ENCODE measurements around the gene CALD1. TPM values are rescaled to one million over a fixed set of nuclear protein-coding genes. Genes with fewer than 3 reads are reported as not detected.

Gene CALD1
- total RNA-seq, 2 experiments from 2014 or later: 0.33 TPM; not detected in 1

- Mint-ChIP-seq H3K36me3 (ENCODE audit: low read depth) (no peaks in the 10 kb centered on the region), H3K4me1 (ENCODE audit: low read depth) (peaks cover 6% of the 10 kb centered on the region), H3K27ac (no peak overlapping the region), H3K4me3 (no peak overlapping the region), H3K27me3 (no peaks in the 10 kb centered on the region), H3K9me3 (no peaks in the 10 kb centered on the region)
- Histone ChIP-seq H3K36me3 (ENCODE audit: insufficient read depth, low read length) (no peaks in the 10 kb centered on the region), H3K27ac (ENCODE audit: low read depth in 1 of 2, low read length in 2 of 2) (no peak overlapping the region), H3K4me3 (ENCODE audit: low read length) (no peak overlapping the region), H3K27me3 (ENCODE audit: control insufficient read depth in 1 of 2, insufficient read depth in 2 of 2, low read length in 2 of 2) (no peaks in the 10 kb centered on the region), H3K4me1 (ENCODE audit: insufficient read depth, low read length) (no peaks in the 10 kb centered on the region), H3K9me3 (ENCODE audit: control insufficient read depth in 1 of 2, insufficient read depth in 1 of 2, low read length in 2 of 2) (no peaks in the 10 kb centered on the region)
- peak; percentile 54 for TF ChIP-seq CTCF (IDR thresholded peaks at IDR 0.05)
- ATAC-seq (ENCODE audit: poor library complexity) (no peak), DNase-seq (peak; percentile 9 to 65 (median 25))
- ChIA-PET CTCF (interaction anchor here (1.0 to 2.0 kb wide), 2 partner anchors 11 to 123 kb away, joined by 3 to 9 read pairs; no protein-coding TSS in a partner anchor), POLR2A (interaction anchor here (0.6 to 0.9 kb wide), 2 partner anchors 109 to 416 kb away, joined by 3 to 4 read pairs; partner anchors contain the start of genes BPGM and CYREN)
- intact Hi-C loops (cut with DNase I, micrococcal nuclease): loop anchor here in 1 of 2 experiments (1.0 kb wide), 1 partner anchor 122 kb away; no protein-coding TSS in a partner anchor
These were observed 23.9 kb upstream of the CALD1 start for GRCh38 chr7:134755422-134756022.

- Mint-ChIP-seq H3K9me3 (no peaks in the 10 kb centered on the region), H3K27ac (no peak overlapping the region), H3K4me3 (no peak overlapping the region), H3K4me1 (ENCODE audit: low read depth) (peaks cover 6% of the 10 kb centered on the region), H3K36me3 (ENCODE audit: low read depth) (no peaks in the 10 kb centered on the region), H3K27me3 (no peaks in the 10 kb centered on the region)
- Histone ChIP-seq H3K27me3 (ENCODE audit: control insufficient read depth in 1 of 2, insufficient read depth in 2 of 2, low read length in 2 of 2) (no peaks in the 10 kb centered on the region), H3K4me3 (ENCODE audit: low read length) (no peak overlapping the region), H3K4me1 (ENCODE audit: insufficient read depth, low read length) (no peaks in the 10 kb centered on the region), H3K36me3 (ENCODE audit: insufficient read depth, low read length) (no peaks in the 10 kb centered on the region), H3K9me3 (ENCODE audit: control insufficient read depth in 1 of 2, insufficient read depth in 1 of 2, low read length in 2 of 2) (no peaks in the 10 kb centered on the region), H3K27ac (ENCODE audit: low read depth in 1 of 2, low read length in 2 of 2) (no peak overlapping the region)
- POLR2A ChIA-PET: no interaction called here
- no peak for DNase-seq
- CTCF ChIA-PET: interaction anchor here (1.5 kb wide), 1 partner anchor 413 kb away, joined by 4 read pairs; the partner anchor contains the start of gene CYREN
- ATAC-seq (ENCODE audit: poor library complexity): no peak
- intact Hi-C loops (cut with DNase I, micrococcal nuclease): no loop called here
- TF ChIP-seq CTCF (IDR thresholded peaks at IDR 0.05): no peak
These were observed 21.5 kb upstream of the CALD1 start for GRCh38 chr7:134757938-134758337.

GRCh38 chr7:134758981-134759380 lies 20.5 kb upstream of the CALD1 start:
- Histone ChIP-seq H3K27me3 (ENCODE audit: control insufficient read depth in 1 of 2, insufficient read depth in 2 of 2, low read length in 2 of 2) (no peaks in the 10 kb centered on the region), H3K4me3 (ENCODE audit: low read length) (no peak overlapping the region), H3K27ac (ENCODE audit: low read depth in 1 of 2, low read length in 2 of 2) (no peak overlapping the region), H3K36me3 (ENCODE audit: insufficient read depth, low read length) (no peaks in the 10 kb centered on the region), H3K4me1 (ENCODE audit: insufficient read depth, low read length) (no peaks in the 10 kb centered on the region), H3K9me3 (ENCODE audit: control insufficient read depth in 1 of 2, insufficient read depth in 1 of 2, low read length in 2 of 2) (no peaks in the 10 kb centered on the region)
- no peak overlapping the region for H3K27ac Mint-ChIP-seq
- no peaks in the 10 kb centered on the region for H3K27me3 Mint-ChIP-seq
- ChIA-PET POLR2A (no interaction called here), CTCF (interaction anchor here (1.5 kb wide), 1 partner anchor 412 kb away, joined by 4 read pairs; the partner anchor contains the start of gene CYREN)
- intact Hi-C loops (cut with DNase I, micrococcal nuclease): no loop called here
- H3K4me3 Mint-ChIP-seq: no peak overlapping the region
- ATAC-seq (ENCODE audit: poor library complexity) (no peak), DNase-seq (no peak)
- peaks cover 6% of the 10 kb centered on the region for H3K4me1 Mint-ChIP-seq (ENCODE audit: low read depth)
- H3K36me3 Mint-ChIP-seq (ENCODE audit: low read depth): no peaks in the 10 kb centered on the region
- no peaks in the 10 kb centered on the region for H3K9me3 Mint-ChIP-seq
- no peak for TF ChIP-seq CTCF (IDR thresholded peaks at IDR 0.05)
